Measurements from ENCODE around the gene SYT15. TPM values are rescaled to one million over a fixed set of nuclear protein-coding genes. Genes with fewer than 3 reads are reported as not detected.
"Not testable (repeated sequence)": the region's sequence is repeated elsewhere in the genome, so short reads cannot be mapped to it uniquely, and the experiment has no call there.

The SYT15 gene
- total and polyA plus RNA-seq, 2 of the 4 experiments (the other 2 are of a cell fraction): 0.54 to 0.68 TPM

- H2AK9ac ChIP-seq (replicated peaks; ENCODE audit: low read depth, low read length, poor library complexity); H3K56ac ChIP-seq (ENCODE audit: extremely low read depth, insufficient read depth, low read length); POLR2A ChIA-PET (ENCODE audit: unreplicated experiment); H2BK15ac ChIP-seq (ENCODE audit: low read depth, low read length); H2AFZ ChIP-seq (replicated peaks; ENCODE audit: low read length, poor library complexity); BruUV-seq (replicated peaks); H2BK5ac ChIP-seq (ENCODE audit: low read depth, low read length, poor library complexity, severe bottlenecking); H3K79me1 ChIP-seq (ENCODE audit: low read depth in 1 of 2, low read length in 2 of 2); intact Hi-C loops (cut with micrococcal nuclease); H2AK5ac ChIP-seq (ENCODE audit: low read depth, low read length); DNase-seq; H3K18ac ChIP-seq (ENCODE audit: low read depth, low read length); H4K5ac ChIP-seq (ENCODE audit: low read depth, low read length); H3K4me2 ChIP-seq (ENCODE audit: low read depth, low read length); H3K4me3 ChIP-seq (ENCODE audit: insufficient read depth, low read depth, low read length); H4K91ac ChIP-seq (ENCODE audit: insufficient read depth, low read depth, low read length); H4K8ac ChIP-seq (ENCODE audit: low read depth in 2 of 2, low read length in 2 of 2); H3K36me3 ChIP-seq (ENCODE audit: control insufficient read depth, insufficient read depth, low read length); H3K4me1 ChIP-seq (ENCODE audit: control insufficient read depth, insufficient read depth, low read length); H3K9me1 ChIP-seq (ENCODE audit: insufficient read depth, low read length); H2BK120ac ChIP-seq (ENCODE audit: low read depth, low read length); ATAC-seq (ENCODE audit: low read depth); H2BK20ac ChIP-seq (ENCODE audit: low read depth, low read length); H3K27ac ChIP-seq (ENCODE audit: insufficient read depth, low read length); H4K20me1 ChIP-seq (ENCODE audit: insufficient read depth, low read length); CTCF ChIA-PET; dilution Hi-C loops (cut with HindIII; ENCODE audit: low sequenced_read_pairs, unreplicated experiment); H3K27me3 ChIP-seq (ENCODE audit: control insufficient read depth, insufficient read depth, low read length); H3K4ac ChIP-seq (ENCODE audit: low read depth, low read length); in situ Hi-C loops (cut with MboI; ENCODE audit: low sequenced_read_pairs); H3K9ac ChIP-seq (ENCODE audit: low read depth, low read length); H3K23ac ChIP-seq (ENCODE audit: low read depth, low read length); H3K14ac ChIP-seq (replicated peaks; ENCODE audit: low read depth, low read length); H3K9me3 ChIP-seq (ENCODE audit: control insufficient read depth, insufficient read depth, low read length): not testable (repeated sequence)
- WGBS, 2 experiments (ENCODE audit: extremely low coverage in 2 of 2, insufficient read length in 1 of 2): no CpG with 5 or more reads among the region's 2 CpGs
These were observed 8.3 kb upstream of the SYT15 start for GRCh38 chr10:46570655-46571054.

GRCh38 chr10:46572765-46573164, 6.2 kb upstream of the SYT15 start:
- H3K4me2 ChIP-seq (ENCODE audit: low read depth, low read length); H3K4me3 ChIP-seq (ENCODE audit: insufficient read depth, low read depth, low read length); H3K9me3 ChIP-seq (ENCODE audit: control insufficient read depth, insufficient read depth, low read length); H2AK9ac ChIP-seq (replicated peaks; ENCODE audit: low read depth, low read length, poor library complexity); H3K9ac ChIP-seq (ENCODE audit: low read depth, low read length); POLR2A ChIA-PET (ENCODE audit: unreplicated experiment); H4K20me1 ChIP-seq (ENCODE audit: insufficient read depth, low read length); H2BK15ac ChIP-seq (ENCODE audit: low read depth, low read length); H2BK5ac ChIP-seq (ENCODE audit: low read depth, low read length, poor library complexity, severe bottlenecking); dilution Hi-C loops (cut with HindIII; ENCODE audit: low sequenced_read_pairs, unreplicated experiment); intact Hi-C loops (cut with micrococcal nuclease); H2BK120ac ChIP-seq (ENCODE audit: low read depth, low read length); H4K5ac ChIP-seq (ENCODE audit: low read depth, low read length); H3K27me3 ChIP-seq (ENCODE audit: control insufficient read depth, insufficient read depth, low read length); in situ Hi-C loops (cut with MboI; ENCODE audit: low sequenced_read_pairs); H2BK20ac ChIP-seq (ENCODE audit: low read depth, low read length); H3K4me1 ChIP-seq (ENCODE audit: control insufficient read depth, insufficient read depth, low read length); BruUV-seq (replicated peaks); H3K14ac ChIP-seq (replicated peaks; ENCODE audit: low read depth, low read length); CTCF ChIA-PET; DNase-seq; H3K27ac ChIP-seq (ENCODE audit: insufficient read depth, low read length); H2AK5ac ChIP-seq (ENCODE audit: low read depth, low read length); H3K56ac ChIP-seq (ENCODE audit: extremely low read depth, insufficient read depth, low read length); H4K91ac ChIP-seq (ENCODE audit: insufficient read depth, low read depth, low read length); H3K4ac ChIP-seq (ENCODE audit: low read depth, low read length); H4K8ac ChIP-seq (ENCODE audit: low read depth in 2 of 2, low read length in 2 of 2); H3K18ac ChIP-seq (ENCODE audit: low read depth, low read length); H2AFZ ChIP-seq (replicated peaks; ENCODE audit: low read length, poor library complexity); H3K23ac ChIP-seq (ENCODE audit: low read depth, low read length); H3K36me3 ChIP-seq (ENCODE audit: control insufficient read depth, insufficient read depth, low read length); H3K9me1 ChIP-seq (ENCODE audit: insufficient read depth, low read length); H3K79me1 ChIP-seq (ENCODE audit: low read depth in 1 of 2, low read length in 2 of 2): not testable (repeated sequence)
- WGBS, 2 experiments (ENCODE audit: extremely low coverage in 2 of 2, insufficient read length in 1 of 2): no CpG with 5 or more reads among the region's 4 CpGs
- peak; percentile 36 for ATAC-seq (ENCODE audit: low read depth)

Data from IMR-90 (cell line).